K562 (cell line): ENCODE data around the gene IL11. TPM values are rescaled to one million over a fixed set of nuclear protein-coding genes. Genes with fewer than 3 reads are reported as not detected.
A peak's percentile ranks its signal among the peaks of the same experiment; 100 is the strongest.

Experiments used
- ATF1 ChIP-seq, 2 experiments: fragments of 450-650 bp in 1 of 2; IDR thresholded peaks; 2 replicates each; pipeline ENCODE4 v1.6.1; 2016; ENCODE audit warnings: missing compliant biosample characterization in 1 of 2, missing genetic modification characterization in 1 of 2
- BMI1 ChIP-seq: fragments of 150-350 bp; IDR thresholded peaks from 2 replicates; pipeline ENCODE4 v1.6.1; 2014; ENCODE audit warnings: low read length
- CHD7 ChIP-seq: fragments of 200-600 bp; sonication (generic); IDR thresholded peaks from one replicate; pipeline ENCODE4 v1.6.1; 2012; ENCODE audit warnings: mild to moderate bottlenecking, low read depth, low read length, inconsistent platforms
- CREBBP ChIP-seq: IDR thresholded peaks from one replicate; pipeline ENCODE4 v1.6.1; 2012; ENCODE audit warnings: low read depth, mild to moderate bottlenecking, control low read depth, inconsistent platforms, low read length
- FOS ChIP-seq: IDR thresholded peaks from 3 replicates; pipeline ENCODE4 v1.6.1; 2011; ENCODE audit not compliant: insufficient read length; ENCODE audit errors: extremely low read depth
- HLTF ChIP-seq: fragments of 450-650 bp; IDR thresholded peaks from 2 replicates; pipeline ENCODE4 v1.6.1; 2016
- KDM2B ChIP-seq: fragments of 250-450 bp; sonication (Bioruptor Pico); IDR thresholded peaks from 2 replicates; pipeline ENCODE4 v1.8.0; 2021; ENCODE audit warnings: mild to moderate bottlenecking, moderate library complexity
- MEF2D ChIP-seq: conservative IDR thresholded peaks from 2 replicates; pipeline ENCODE4 v1.6.1; 2016; ENCODE audit warnings: low read depth, missing genetic modification characterization, missing compliant biosample characterization
- PKNOX1 ChIP-seq: fragments of 450-650 bp; IDR thresholded peaks from 2 replicates; pipeline ENCODE4 v1.6.1; 2016
- TCF7 ChIP-seq: sonication (generic); IDR thresholded peaks from 2 replicates; pipeline ENCODE4 v1.6.1; 2016; ENCODE audit warnings: antibody characterized with exemption, borderline replicate concordance
- THRB ChIP-seq: fragments of 450-650 bp; formaldehyde crosslinking; conservative IDR thresholded peaks from 2 replicates; pipeline ENCODE4 v1.4.0; 2022; ENCODE audit warnings: mild to moderate bottlenecking, missing genetic modification characterization
- ZBTB33 ChIP-seq: sonication (generic); formaldehyde crosslinking; IDR thresholded peaks from 2 replicates; pipeline ENCODE4 v1.8.1; 2023; ENCODE audit warnings: mild to moderate bottlenecking, missing genetic modification reagents
- polyA plus RNA-seq, 8 experiments: library from polyadenylated mRNA; depleted of rRNA in 4 of 8; stranded (reverse) in 5 of 8; unstranded in 3 of 8; fragments of >200 nt; fragmentation: Nextera tagmentation in 2 of 8; fragmentation: Illumina TruSeq in 1 of 8; extraction: Ambion mirVana in 2 of 8; extraction: Trizol in 1 of 8; gene quantifications; 2 replicates each; pipeline versions ENCODE4 v1.2.1 to v1.2.3, GENCODE V29; 2011 to 2014; ENCODE audit warnings: inconsistent platforms in 1 of 8, missing spikeins in 1 of 8
- total RNA-seq, 7 experiments: library from RNA; depleted of rRNA in 6 of 7; stranded (reverse); fragments of >200 nt in 6 of 7; fragmentation: Illumina TruSeq in 2 of 7; extraction: Trizol in 2 of 7; gene quantifications; 2 replicates each; pipeline versions ENCODE4 v1.2.1 to v1.2.3, GENCODE V29; 2011 to 2021; ENCODE audit warnings: low replicate concordance in 1 of 7

IL11 gene
- total and polyA plus RNA-seq, 9 of the 15 experiments (the other 6 are each of a cell fraction or from before 2014, with no cell fraction given): 0.04 to 0.42 (median 0.06) TPM; not detected in 6

- TF ChIP-seq ZBTB33 (CRISPR knock-in tag): peak; percentile 57
- no peak for TF ChIP-seq CREBBP
- TF ChIP-seq PKNOX1: peak; percentile 79
- TF ChIP-seq TCF7: no peak
- no peak for TF ChIP-seq ATF1 (CRISPR knock-in tag; IDR thresholded peaks at IDR 0.05)
- TF ChIP-seq ATF1 (tag; IDR thresholded peaks at IDR 0.05): peak; percentile 93
- peak; percentile 56; the same call in 1 of the 2 replicates for TF ChIP-seq THRB (CRISPR knock-in tag)
- TF ChIP-seq KDM2B (CRISPR knock-in tag): no peak
- no peak for TF ChIP-seq HLTF
- TF ChIP-seq BMI1: no peak
- no peak for TF ChIP-seq MEF2D (tag)
- no peak for TF ChIP-seq FOS
- TF ChIP-seq CHD7: no peak
Observed at GRCh38 chr19:55385724-55386492, 15.6 kb upstream of the IL11 start, which contains the start of gene RPL28 (continued).
